ENCODE measurements around the gene PAK1. TPM values are rescaled to one million over a fixed set of nuclear protein-coding genes. Genes with fewer than 3 reads are reported as not detected.

The PAK1 gene
- total RNA-seq = 10 to 100 TPM; 24.1 to 46.5 TPM

GRCh38 chr11:77473801-77474683 is at the start of gene PAK1:
Gene PAK1 (minus strand): TSS chr11:77474094. CDS start chr11:77392520, 81,574 bp downstream.
- Mint-ChIP-seq H3K9me3 (no peaks in the 10 kb centered on the region), H3K4me3 (peak within 1 kb of the TSS; percentile 74), H3K4me1 (ENCODE audit: low read depth in 2 of 2) (peaks cover 12 to 25% of the 10 kb centered on the region in 2 donors), H3K27me3 (peaks cover 7 to 31% of the 10 kb centered on the region in 2 donors), H3K36me3 (no peaks in the 10 kb centered on the region), H3K27ac (peak within 1 kb of the TSS; percentile 5 to 77)
- DNase-seq (ENCODE audit: low spot score) (peak; percentile 88), ATAC-seq (peak; percentile 88)

GRCh38 chr11:77522215-77522614 is 48.3 kb upstream of the PAK1 start:
- DNase-seq (ENCODE audit: low spot score) (no peak), ATAC-seq (no peak)
- Mint-ChIP-seq H3K36me3 (no peaks in the 10 kb centered on the region), H3K27me3 (peaks cover 0 to 2% of the 10 kb centered on the region in 2 donors), H3K4me3 (no peak overlapping the region), H3K9me3 (no peaks in the 10 kb centered on the region), H3K4me1 (ENCODE audit: low read depth in 2 of 2) (no peaks in the 10 kb centered on the region), H3K27ac (no peak overlapping the region)

- no peak overlapping the region for H3K27ac Mint-ChIP-seq
- DNase-seq (ENCODE audit: low spot score) = no peak
- no peaks in the 10 kb centered on the region for H3K4me1 Mint-ChIP-seq (ENCODE audit: low read depth in 2 of 2)
- no peak overlapping the region for H3K4me3 Mint-ChIP-seq
- H3K9me3 Mint-ChIP-seq = no peaks in the 10 kb centered on the region
- peaks cover 0 to 2% of the 10 kb centered on the region in 2 donors for H3K27me3 Mint-ChIP-seq
- no peak for ATAC-seq
- H3K36me3 Mint-ChIP-seq = no peaks in the 10 kb centered on the region
These were observed 46.0 kb upstream of the PAK1 start for GRCh38 chr11:77519847-77520246.

- Mint-ChIP-seq H3K27ac (no peak overlapping the region), H3K4me3 (no peak overlapping the region), H3K36me3 (no peaks in the 10 kb centered on the region), H3K27me3 (peaks cover 0 to 2% of the 10 kb centered on the region in 2 donors), H3K9me3 (no peaks in the 10 kb centered on the region), H3K4me1 (ENCODE audit: low read depth in 2 of 2) (no peaks in the 10 kb centered on the region)
- no peak for ATAC-seq
- no peak for DNase-seq (ENCODE audit: low spot score)
These were observed 44.6 kb upstream of the PAK1 start for GRCh38 chr11:77518471-77518870.

- peaks cover 0 to 2% of the 10 kb centered on the region in 2 donors for H3K27me3 Mint-ChIP-seq
- H3K4me3 Mint-ChIP-seq = no peak overlapping the region
- no peak for DNase-seq (ENCODE audit: low spot score)
- no peaks in the 10 kb centered on the region for H3K4me1 Mint-ChIP-seq (ENCODE audit: low read depth in 2 of 2)
- no peaks in the 10 kb centered on the region for H3K36me3 Mint-ChIP-seq
- H3K27ac Mint-ChIP-seq = no peak overlapping the region
- H3K9me3 Mint-ChIP-seq = no peaks in the 10 kb centered on the region
- no peak for ATAC-seq
These were observed 43.9 kb upstream of the PAK1 start for GRCh38 chr11:77517753-77518152.

- H3K27ac Mint-ChIP-seq = no peak overlapping the region
- H3K9me3 Mint-ChIP-seq = no peaks in the 10 kb centered on the region
- H3K27me3 Mint-ChIP-seq = peaks cover 3 to 4% of the 10 kb centered on the region in 2 donors
- ATAC-seq (no peak), DNase-seq (ENCODE audit: low spot score) (no peak)
- H3K4me1 Mint-ChIP-seq (ENCODE audit: low read depth in 2 of 2) = peaks cover 0 to 1% of the 10 kb centered on the region in 2 donors
- H3K36me3 Mint-ChIP-seq = no peaks in the 10 kb centered on the region
- no peak overlapping the region for H3K4me3 Mint-ChIP-seq
These were observed 43.3 kb upstream of the PAK1 start for GRCh38 chr11:77517226-77517625.

GRCh38 chr11:77515483-77515882 is 41.6 kb upstream of the PAK1 start:
- Mint-ChIP-seq H3K4me3 (no peak overlapping the region), H3K9me3 (no peaks in the 10 kb centered on the region), H3K36me3 (no peaks in the 10 kb centered on the region), H3K4me1 (ENCODE audit: low read depth in 2 of 2) (peaks cover 0 to 3% of the 10 kb centered on the region in 2 donors), H3K27ac (no peak overlapping the region), H3K27me3 (peaks cover 8 to 12% of the 10 kb centered on the region in 2 donors)
- ATAC-seq (no peak), DNase-seq (ENCODE audit: low spot score) (no peak)

- Mint-ChIP-seq H3K9me3 (no peaks in the 10 kb centered on the region), H3K27ac (no peak overlapping the region), H3K36me3 (no peaks in the 10 kb centered on the region), H3K27me3 (peaks cover 8 to 15% of the 10 kb centered on the region in 2 donors), H3K4me1 (ENCODE audit: low read depth in 2 of 2) (peaks cover 0 to 3% of the 10 kb centered on the region in 2 donors), H3K4me3 (no peak overlapping the region)
- DNase-seq (ENCODE audit: low spot score) (no peak), ATAC-seq (no peak)
These were observed 41.2 kb upstream of the PAK1 start for GRCh38 chr11:77515063-77515462.

- no peak overlapping the region for H3K4me3 Mint-ChIP-seq
- peaks cover 10 to 21% of the 10 kb centered on the region in 2 donors for H3K27me3 Mint-ChIP-seq
- no peak overlapping the region for H3K27ac Mint-ChIP-seq
- H3K4me1 Mint-ChIP-seq (ENCODE audit: low read depth in 2 of 2) = peaks cover 0 to 3% of the 10 kb centered on the region in 2 donors
- no peak for DNase-seq (ENCODE audit: low spot score)
- no peak for ATAC-seq
- H3K9me3 Mint-ChIP-seq = no peaks in the 10 kb centered on the region
- H3K36me3 Mint-ChIP-seq = no peaks in the 10 kb centered on the region
These were observed 38.2 kb upstream of the PAK1 start for GRCh38 chr11:77512092-77512491.

- H3K4me3 Mint-ChIP-seq = no peak overlapping the region
- no peak for DNase-seq (ENCODE audit: low spot score)
- peaks cover 10 to 32% of the 10 kb centered on the region in 2 donors for H3K27me3 Mint-ChIP-seq
- H3K27ac Mint-ChIP-seq = no peak overlapping the region
- H3K9me3 Mint-ChIP-seq = no peaks in the 10 kb centered on the region
- H3K36me3 Mint-ChIP-seq = no peaks in the 10 kb centered on the region
- no peak for ATAC-seq
- H3K4me1 Mint-ChIP-seq (ENCODE audit: low read depth in 2 of 2) = peaks cover 0 to 3% of the 10 kb centered on the region in 2 donors
These were observed 37.0 kb upstream of the PAK1 start for GRCh38 chr11:77510851-77511250.

GRCh38 chr11:77510095-77510494 is 36.2 kb upstream of the PAK1 start:
- no peak overlapping the region for H3K27ac Mint-ChIP-seq
- H3K27me3 Mint-ChIP-seq = peaks cover 16 to 37% of the 10 kb centered on the region in 2 donors
- no peak for DNase-seq (ENCODE audit: low spot score)
- H3K36me3 Mint-ChIP-seq = no peaks in the 10 kb centered on the region
- no peak for ATAC-seq
- no peaks in the 10 kb centered on the region for H3K9me3 Mint-ChIP-seq
- H3K4me3 Mint-ChIP-seq = no peak overlapping the region
- peaks cover 0 to 3% of the 10 kb centered on the region in 2 donors for H3K4me1 Mint-ChIP-seq (ENCODE audit: low read depth in 2 of 2)

- Mint-ChIP-seq H3K4me3 (no peak overlapping the region), H3K27me3 (peaks cover 16 to 37% of the 10 kb centered on the region in 2 donors), H3K36me3 (no peaks in the 10 kb centered on the region), H3K27ac (no peak overlapping the region), H3K9me3 (no peaks in the 10 kb centered on the region), H3K4me1 (ENCODE audit: low read depth in 2 of 2) (peaks cover 0 to 3% of the 10 kb centered on the region in 2 donors)
- ATAC-seq (no peak), DNase-seq (ENCODE audit: low spot score) (no peak)
These were observed 34.1 kb upstream of the PAK1 start for GRCh38 chr11:77508019-77508418.

GRCh38 chr11:77506857-77507256 is 33.0 kb upstream of the PAK1 start:
- H3K36me3 Mint-ChIP-seq = no peaks in the 10 kb centered on the region
- peaks cover 14 to 30% of the 10 kb centered on the region in 2 donors for H3K27me3 Mint-ChIP-seq
- no peaks in the 10 kb centered on the region for H3K9me3 Mint-ChIP-seq
- DNase-seq (ENCODE audit: low spot score) (no peak), ATAC-seq (no peak)
- H3K4me3 Mint-ChIP-seq = no peak overlapping the region
- no peaks in the 10 kb centered on the region for H3K4me1 Mint-ChIP-seq (ENCODE audit: low read depth in 2 of 2)
- H3K27ac Mint-ChIP-seq = no peak overlapping the region

- no peaks in the 10 kb centered on the region for H3K4me1 Mint-ChIP-seq (ENCODE audit: low read depth in 2 of 2)
- H3K27ac Mint-ChIP-seq = no peak overlapping the region
- no peaks in the 10 kb centered on the region for H3K36me3 Mint-ChIP-seq
- DNase-seq (ENCODE audit: low spot score) (no peak), ATAC-seq (no peak)
- H3K9me3 Mint-ChIP-seq = no peaks in the 10 kb centered on the region
- no peak overlapping the region for H3K4me3 Mint-ChIP-seq
- peaks cover 15 to 30% of the 10 kb centered on the region in 2 donors for H3K27me3 Mint-ChIP-seq
These were observed 32.1 kb upstream of the PAK1 start for GRCh38 chr11:77505956-77506355.
